ENCODE data around the gene SPG7.

The SPG7 gene

GRCh38 chr16:89485701-89486246, 22.4 kb upstream of the SPG7 start:
- no peak for DNase-seq (ENCODE audit: low read depth in 2 of 2)

- DNase-seq (ENCODE audit: low read depth in 2 of 2), result peak; percentile 93 to 94
These were observed 18.9 kb upstream of the SPG7 start for GRCh38 chr16:89489040-89489897.

DNA sequence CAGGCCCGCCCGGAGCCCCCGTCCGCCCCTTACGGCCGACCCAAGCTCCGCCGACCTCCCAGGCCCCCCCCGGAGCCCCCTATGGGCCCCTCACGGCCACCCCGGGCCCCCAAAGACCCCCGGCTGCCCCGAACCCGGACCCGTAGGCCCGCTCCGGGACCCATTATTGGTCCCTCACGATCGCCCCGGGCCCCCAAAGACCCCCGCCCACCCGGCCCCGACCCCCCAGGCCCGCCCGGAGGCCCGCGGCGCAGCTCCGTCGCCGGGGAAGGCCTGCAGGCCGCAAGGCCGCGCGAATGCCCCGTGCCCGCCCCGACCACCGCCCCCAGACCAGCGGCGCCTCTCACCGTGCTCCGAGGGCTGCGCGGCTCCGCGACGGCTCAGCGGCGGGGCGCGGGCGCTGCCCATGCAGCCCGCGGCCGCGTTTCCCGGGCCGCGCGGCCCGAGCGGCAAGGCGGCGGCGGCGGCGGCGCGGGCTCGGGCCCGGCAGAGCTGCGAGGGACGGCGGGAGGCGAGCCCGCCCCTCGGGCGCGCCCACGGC, 18.2 kb upstream of the SPG7 start:
- DNase-seq (ENCODE audit: low read depth in 2 of 2), result no peak

GRCh38 chr16:89490439-89491237, 17.6 kb upstream of the SPG7 start, which contains the start of gene ANKRD11:
Gene ANKRD11, minus strand, starts transcription at chr16:89490561. Its CDS starts 173,542 bp downstream, at chr16:89317019.
- DNase-seq (ENCODE audit: low read depth in 2 of 2), result peak; percentile 99

DNA sequence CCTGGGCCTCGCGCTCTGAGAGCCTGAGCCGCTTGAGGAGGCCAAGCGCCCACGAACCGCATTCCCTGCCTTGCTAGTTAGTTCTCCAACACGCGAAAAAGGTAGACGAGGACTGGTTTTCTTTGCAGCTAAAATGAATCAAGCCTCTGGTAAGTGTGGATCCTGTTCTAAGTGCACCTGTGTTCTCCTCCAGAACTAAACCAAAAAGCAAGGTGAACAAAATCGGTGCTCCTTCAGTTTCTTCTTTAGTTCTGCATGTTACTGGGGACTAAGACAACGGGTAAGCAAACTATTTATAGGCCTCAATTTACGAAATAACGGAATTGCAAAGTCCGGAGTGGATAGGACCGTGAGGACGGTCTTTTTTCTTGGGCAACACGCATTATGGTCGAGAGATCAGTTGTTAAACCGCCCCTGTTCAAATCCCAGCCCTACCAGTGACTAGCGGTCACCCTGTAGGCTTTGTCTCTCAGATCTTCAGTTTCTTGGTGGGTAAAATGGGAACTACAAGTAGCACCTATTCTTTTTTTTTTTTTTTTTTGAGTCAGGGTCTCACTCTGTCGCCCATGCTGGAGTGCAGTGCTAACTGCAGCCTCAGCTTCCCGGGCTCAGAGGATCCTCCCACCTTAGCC, 16.8 kb upstream of the SPG7 start:
- no peak for DNase-seq (ENCODE audit: low read depth in 2 of 2)

- no peak for DNase-seq (ENCODE audit: low read depth in 2 of 2)
These were observed 16.1 kb upstream of the SPG7 start for GRCh38 chr16:89491974-89492687.

GRCh38 chr16:89493776-89494175, 14.4 kb upstream of the SPG7 start:
- DNase-seq (ENCODE audit: low read depth in 2 of 2), result no peak

DNA sequence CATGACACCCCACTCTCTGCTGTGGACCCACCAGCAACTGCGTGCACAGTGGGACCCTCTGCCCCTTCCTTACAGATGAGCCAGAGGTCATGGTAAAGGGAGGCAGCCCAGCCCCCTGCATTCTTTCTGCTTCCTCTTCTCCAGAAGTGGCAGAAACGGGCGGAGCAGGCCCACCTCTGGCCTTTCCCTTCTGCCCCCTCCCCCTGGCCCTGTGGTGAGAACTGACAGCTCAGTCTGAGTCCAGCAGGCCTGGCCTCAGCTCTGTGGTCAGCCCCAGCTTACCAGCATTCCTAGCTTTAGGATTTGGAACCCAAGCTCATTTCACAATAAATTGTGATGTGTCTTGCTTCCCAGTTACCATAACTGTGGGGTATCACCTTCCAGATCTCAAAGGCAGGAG, 13.1 kb upstream of the SPG7 start:
- no peak for DNase-seq (ENCODE audit: low read depth in 2 of 2)

DNA sequence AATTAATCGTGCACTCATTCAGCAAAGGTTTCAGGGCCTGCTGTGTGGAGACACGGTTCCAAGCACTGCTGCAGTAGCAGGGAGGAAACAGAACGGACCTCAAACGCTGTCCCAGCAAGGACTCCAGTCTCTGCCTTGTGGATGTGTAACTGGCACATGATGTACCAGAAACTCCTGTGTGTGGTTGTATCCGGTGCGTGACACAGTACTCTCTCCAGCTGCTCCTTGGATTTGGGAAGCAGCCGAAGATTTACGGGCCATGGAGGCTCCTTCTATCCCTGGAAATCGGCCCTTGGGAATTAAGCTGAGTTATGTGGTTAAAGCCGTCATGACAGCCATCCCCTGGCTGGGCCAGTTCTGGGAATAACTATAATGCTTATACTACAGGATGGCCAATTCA, 9.4 kb upstream of the SPG7 start:
- DNase-seq (ENCODE audit: low read depth in 2 of 2), result no peak

GRCh38 chr16:89499767-89500166, 8.4 kb upstream of the SPG7 start:
- DNase-seq (ENCODE audit: low read depth in 2 of 2), result no peak

GRCh38 chr16:89502081-89502843, 5.9 kb upstream of the SPG7 start:
- no peak for DNase-seq (ENCODE audit: low read depth in 2 of 2)

DNA sequence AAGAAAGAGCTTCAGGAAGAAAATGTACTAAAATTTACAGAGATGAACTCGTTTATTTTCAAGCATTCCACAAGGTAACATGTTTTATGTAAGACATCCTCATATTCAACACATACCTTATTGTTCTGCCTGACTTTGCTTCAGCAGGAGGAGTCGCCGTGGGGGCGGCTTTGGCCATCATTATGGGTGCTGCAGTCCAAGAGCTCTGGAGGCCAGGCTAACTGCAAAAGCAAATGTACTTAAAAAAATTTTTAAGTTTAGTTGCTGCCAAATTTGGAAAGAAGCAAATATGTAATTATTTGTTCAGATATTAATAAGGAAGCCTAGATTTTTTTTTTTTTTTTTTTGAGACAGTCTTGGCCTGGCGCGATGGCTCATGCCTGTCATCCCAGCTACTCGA, 4.1 kb upstream of the SPG7 start:
- no peak for DNase-seq (ENCODE audit: low read depth in 2 of 2)

DNA sequence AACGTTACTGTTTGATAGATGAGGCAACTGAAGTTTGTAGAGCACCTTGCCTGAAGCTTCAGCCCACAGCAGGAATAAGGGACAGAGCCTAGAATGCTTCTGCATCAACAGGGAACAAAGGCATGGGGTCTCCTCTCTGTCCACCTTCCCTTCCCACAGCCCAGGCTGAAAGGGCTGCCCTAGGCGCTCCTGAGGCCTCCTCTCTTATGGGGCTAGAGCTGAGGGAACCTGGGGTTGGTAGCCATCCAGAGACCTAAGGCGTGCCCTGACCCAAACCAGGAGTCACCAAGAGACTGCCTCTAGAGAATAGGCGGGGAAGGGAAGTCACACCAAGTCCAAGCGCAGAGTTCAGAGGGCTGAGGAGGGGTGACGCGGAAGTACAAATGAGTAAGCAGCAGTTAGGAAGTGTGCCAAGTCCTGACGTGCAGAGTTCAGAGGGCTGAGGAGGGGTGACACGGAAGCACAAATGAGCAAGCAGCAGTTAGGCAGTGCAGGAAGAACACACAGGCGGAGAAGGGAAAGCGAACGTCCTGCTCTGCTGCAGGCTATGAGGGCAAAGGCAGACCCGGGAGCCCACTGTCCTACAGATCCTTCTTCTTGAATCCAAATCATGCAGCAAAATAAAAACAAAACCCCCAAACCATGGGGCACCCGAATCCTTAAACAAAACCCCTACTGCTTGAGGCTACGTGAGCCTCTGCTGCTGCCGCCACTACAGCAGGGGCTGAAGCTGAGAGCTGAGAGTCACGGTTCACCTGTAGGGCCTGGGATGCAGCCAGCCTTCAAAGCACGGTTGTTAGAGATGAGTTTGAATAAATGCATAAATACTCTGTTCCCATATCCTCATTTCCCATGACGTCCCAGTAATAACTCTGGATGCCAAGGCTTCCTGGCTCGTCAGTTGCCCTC, 2.7 kb upstream of the SPG7 start:
- DNase-seq (ENCODE audit: low read depth in 2 of 2), result peak in 1 of 2 experiments; percentile 27

GRCh38 chr16:89506113-89506504, 2.1 kb upstream of the SPG7 start:
- DNase-seq (ENCODE audit: low read depth in 2 of 2), result no peak

DNA sequence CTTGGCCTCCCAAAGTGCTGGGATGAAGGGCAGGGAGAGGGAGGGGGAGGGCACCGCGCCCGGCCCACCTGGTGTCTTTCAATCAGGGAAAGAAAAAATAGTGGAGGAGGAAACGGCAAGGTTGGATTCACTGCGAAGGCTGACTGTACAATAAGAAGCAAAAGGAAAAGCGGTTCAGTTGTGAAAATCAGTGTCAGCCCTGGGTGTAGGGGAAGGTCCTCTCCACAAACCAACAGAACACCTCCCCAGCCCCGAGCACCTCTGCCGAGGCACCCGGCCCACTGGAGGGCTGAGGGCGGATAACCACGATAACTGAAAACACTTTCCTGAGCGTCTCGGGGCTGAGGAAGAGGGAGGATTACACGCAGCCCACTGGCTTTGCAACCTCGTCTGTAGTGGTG, 1.4 kb upstream of the SPG7 start:
- no peak for DNase-seq (ENCODE audit: low read depth in 2 of 2)

DNA sequence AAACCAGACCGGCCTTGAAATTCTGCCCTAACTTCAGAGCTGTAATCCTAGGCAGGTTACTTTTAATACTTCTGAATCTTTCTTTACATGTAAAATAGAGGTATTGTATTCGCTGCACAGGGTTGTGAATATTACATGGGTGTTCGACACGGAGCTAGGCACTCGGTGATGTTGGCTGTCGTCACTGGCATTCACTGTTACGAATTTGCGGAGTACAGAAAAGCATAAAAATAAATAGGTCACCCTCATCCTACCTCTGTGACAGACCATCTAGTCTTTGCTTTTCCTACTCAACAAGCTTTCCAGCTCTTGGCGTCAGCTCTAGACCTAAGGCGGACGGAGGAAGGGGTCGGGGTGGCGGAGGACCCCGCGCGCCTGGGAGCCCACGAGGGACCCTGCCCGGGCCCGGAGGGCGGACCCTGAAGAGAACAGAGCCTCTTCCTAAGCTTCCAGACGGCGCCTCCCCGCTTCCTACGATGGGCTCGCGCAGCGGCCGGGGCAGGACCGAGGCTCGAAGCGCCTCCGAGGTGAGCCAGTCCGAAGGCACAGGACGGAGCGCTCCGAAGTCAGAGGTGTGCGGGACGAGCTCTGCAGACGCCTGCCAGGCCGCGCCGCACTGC, 879 bp upstream of the SPG7 start:
- DNase-seq (ENCODE audit: low read depth in 2 of 2), result no peak

GRCh38 chr16:89510526-89510925, 2.3 kb downstream of the SPG7 start:
- no peak for DNase-seq (ENCODE audit: low read depth in 2 of 2)

- no peak for DNase-seq (ENCODE audit: low read depth in 2 of 2)
These were observed 3.2 kb downstream of the SPG7 start for GRCh38 chr16:89511374-89511773.

DNA sequence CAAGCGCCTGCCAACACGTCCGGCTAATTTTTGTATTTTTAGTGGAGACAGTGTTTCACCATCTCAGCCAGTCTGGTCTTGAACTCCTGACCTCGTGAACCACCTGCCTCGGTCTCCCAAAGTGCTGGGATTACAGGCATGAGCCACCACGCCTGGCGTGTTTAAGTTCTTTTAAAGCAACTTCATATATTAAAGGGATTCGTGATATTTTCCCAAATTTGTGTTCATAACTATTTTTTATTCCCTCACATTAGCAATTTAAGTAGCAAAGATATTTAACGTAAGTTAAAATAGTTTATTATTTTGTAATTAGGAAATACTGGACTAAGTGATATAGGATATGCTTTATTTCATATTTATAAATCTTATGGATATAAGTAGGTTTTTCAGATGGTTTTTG, 4.2 kb downstream of the SPG7 start:
- DNase-seq (ENCODE audit: low read depth in 2 of 2), result no peak

Measured in fibroblast of skin of left biceps (primary cell).